HFF-Myc (cell line): Measurements from ENCODE around the gene DCTN2.
"Not testable (repeated sequence)": the region's sequence is repeated elsewhere in the genome, so short reads cannot be mapped to it uniquely, and the experiment has no call there.

ENCODE experiments used
- DNase-seq: peaks from one replicate; pipeline ENCODE4 v3.0.0-alpha.2; 2011; ENCODE audit warnings: low read depth; ENCODE audit errors: extremely low read depth
- H3K4me3 ChIP-seq: replicated peaks from 2 replicates; pipeline ENCODE4 v1.5.1; 2011; ENCODE audit warnings: low read depth, mild to moderate bottlenecking, control low read depth, low read length
- TF ChIP-seq, protein P1 (sequence below): IDR thresholded peaks from 2 replicates; pipeline ENCODE4 v1.5.1; 2012; ENCODE audit warnings: mild to moderate bottlenecking, low read depth, low read length, control low read depth; ENCODE audit errors: missing control alignments

The DCTN2 gene

GRCh38 chr12:57518176-57518919 lies 28.6 kb downstream of the DCTN2 start:
- peak overlapping the region; percentile 69 for H3K4me3 ChIP-seq
- TF ChIP-seq, protein P1, sequence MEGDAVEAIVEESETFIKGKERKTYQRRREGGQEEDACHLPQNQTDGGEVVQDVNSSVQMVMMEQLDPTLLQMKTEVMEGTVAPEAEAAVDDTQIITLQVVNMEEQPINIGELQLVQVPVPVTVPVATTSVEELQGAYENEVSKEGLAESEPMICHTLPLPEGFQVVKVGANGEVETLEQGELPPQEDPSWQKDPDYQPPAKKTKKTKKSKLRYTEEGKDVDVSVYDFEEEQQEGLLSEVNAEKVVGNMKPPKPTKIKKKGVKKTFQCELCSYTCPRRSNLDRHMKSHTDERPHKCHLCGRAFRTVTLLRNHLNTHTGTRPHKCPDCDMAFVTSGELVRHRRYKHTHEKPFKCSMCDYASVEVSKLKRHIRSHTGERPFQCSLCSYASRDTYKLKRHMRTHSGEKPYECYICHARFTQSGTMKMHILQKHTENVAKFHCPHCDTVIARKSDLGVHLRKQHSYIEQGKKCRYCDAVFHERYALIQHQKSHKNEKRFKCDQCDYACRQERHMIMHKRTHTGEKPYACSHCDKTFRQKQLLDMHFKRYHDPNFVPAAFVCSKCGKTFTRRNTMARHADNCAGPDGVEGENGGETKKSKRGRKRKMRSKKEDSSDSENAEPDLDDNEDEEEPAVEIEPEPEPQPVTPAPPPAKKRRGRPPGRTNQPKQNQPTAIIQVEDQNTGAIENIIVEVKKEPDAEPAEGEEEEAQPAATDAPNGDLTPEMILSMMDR, result no peak
- DNase-seq, result no peak

- DNase-seq, result not testable (repeated sequence)
- peak overlapping the region; percentile 69; the same call in 1 of the 2 replicates for H3K4me3 ChIP-seq
These were observed 29.3 kb downstream of the DCTN2 start for GRCh38 chr12:57517718-57518117.

- TF ChIP-seq, protein P1, result no peak
- no peak for DNase-seq
- no peak overlapping the region for H3K4me3 ChIP-seq
These were observed 29.8 kb downstream of the DCTN2 start for GRCh38 chr12:57517187-57517586.

DNA sequence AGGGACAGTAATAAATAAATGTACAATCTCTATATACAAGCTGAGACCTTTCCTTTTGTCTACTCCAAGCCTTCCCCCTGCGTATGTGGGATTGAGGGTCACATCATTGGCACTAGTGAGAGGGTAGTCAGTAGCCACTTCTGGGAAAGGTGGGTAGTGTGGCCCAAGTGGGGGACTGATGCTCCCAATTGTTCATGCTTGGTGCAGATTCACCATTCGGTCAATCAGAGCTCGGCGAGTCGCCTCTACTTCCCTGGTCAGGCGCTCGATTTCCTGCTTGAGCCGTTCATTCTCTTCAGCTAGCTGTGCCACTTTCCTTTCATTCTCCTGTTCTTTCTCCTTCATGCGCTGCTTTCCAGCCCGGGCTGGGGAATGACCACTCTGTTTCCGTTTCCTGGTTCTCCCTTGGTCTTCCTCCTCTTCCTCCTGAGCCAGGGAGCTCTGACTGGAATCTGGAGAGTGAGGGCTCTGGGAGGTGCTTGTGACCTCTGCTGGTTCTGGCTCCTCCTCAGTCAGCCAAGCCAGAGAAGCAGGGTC lies 30.3 kb downstream of the DCTN2 start:
- no peak overlapping the region for H3K4me3 ChIP-seq
- no peak for DNase-seq
- TF ChIP-seq, protein P1, result no peak

DNA sequence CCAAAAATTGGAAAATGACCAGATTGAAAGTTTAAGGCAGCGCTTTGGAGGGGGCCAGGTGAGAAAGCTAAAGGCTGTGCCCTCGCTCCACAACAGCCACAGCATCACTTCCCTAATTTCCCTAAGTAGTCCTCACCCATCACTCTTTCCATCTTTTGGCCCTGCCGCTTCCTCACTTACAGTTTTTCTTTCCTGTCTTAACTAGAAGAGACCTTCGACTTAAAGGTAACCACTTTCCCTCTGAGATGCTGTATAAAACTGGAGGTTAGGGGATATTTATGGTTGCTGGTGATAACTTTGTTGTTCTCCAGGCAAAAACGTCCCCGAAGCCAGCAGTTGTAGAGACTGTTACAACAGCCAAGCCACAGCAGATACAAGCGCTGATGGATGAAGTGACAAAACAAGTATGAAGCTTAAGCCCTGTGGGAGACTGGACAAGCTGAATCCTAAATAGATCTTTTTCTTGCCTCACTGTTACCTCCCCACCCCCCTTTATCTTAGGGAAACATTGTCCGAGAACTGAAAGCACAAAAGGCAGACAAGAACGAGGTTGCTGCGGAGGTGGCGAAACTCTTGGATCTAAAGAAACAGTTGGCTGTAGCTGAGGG lies 31.0 kb downstream of the DCTN2 start:
- no peak overlapping the region for H3K4me3 ChIP-seq
- TF ChIP-seq, protein P1, result no peak
- no peak for DNase-seq

GRCh38 chr12:57515408-57515933 lies 31.5 kb downstream of the DCTN2 start:
- DNase-seq, result no peak
- H3K4me3 ChIP-seq, result no peak overlapping the region
- TF ChIP-seq, protein P1, result no peak

GRCh38 chr12:57514720-57515407 lies 32.1 kb downstream of the DCTN2 start:
- no peak overlapping the region for H3K4me3 ChIP-seq
- DNase-seq, result no peak
- TF ChIP-seq, protein P1, result no peak

DNA sequence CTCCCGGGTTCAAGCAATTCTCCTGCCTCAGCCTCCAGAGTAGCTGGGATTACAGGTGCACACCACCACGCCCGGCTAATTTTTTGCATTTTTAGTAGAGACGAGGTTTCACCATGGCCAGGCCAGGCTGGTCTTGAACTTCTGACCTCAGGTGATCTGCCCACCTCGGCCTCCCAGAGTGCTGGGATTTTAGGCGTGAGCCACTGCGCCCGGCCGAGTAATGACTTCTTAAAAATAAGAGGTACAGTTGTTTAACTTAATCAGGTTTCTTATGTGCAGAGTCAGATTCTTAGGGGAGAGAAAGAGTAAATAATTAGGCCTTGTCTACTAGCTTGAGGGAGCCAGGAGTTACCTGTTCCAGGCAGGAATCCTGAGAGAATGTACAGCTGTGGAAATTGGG lies 32.7 kb downstream of the DCTN2 start:
- not testable (repeated sequence) for DNase-seq, H3K4me3 ChIP-seq

DNA sequence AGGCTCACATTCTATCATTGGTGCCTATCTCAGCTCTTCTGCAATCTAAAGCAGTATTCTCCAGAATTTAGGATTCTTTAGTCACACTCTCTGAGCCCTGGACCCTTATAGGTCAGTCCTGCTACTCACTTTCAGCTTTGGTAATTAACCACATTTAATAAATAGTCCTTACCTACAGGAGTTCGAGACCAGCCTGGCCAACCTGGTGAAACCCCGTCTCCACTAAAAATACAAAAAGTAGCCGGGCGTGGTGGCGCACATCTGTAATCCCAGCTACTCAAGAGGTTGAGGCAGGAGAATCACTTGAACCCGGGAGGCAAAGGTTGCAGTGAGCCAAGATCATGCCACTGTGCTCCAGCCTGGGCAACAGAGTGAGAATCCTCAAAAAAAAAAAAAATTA lies 33.3 kb downstream of the DCTN2 start:
- not testable (repeated sequence) for DNase-seq, H3K4me3 ChIP-seq
